ENCODE data around the gene RAI2.

DNA sequence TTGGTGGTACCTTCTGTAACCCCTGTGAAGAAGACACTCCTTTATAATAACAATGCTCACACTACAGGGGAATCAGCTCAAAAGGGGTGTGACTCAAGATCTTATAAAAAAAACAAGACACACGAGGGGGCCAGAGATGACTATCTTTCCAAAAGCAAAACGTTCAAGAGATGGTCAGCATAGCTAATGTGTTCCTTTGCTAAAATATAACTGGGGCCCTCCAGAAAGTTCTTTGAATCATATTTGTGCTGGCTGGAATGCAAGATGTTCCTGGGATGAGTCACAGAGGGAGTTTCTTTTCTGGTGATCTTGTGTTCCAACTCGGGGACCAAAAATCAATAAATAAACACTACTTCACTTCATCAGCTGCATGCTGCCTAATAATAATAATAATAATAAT lies 46.5 kb downstream of the RAI2 start:
- TF ChIP-seq EZH2 (IDR thresholded peaks at IDR 0.05; ENCODE audit: borderline replicate concordance) (no peak), EZH2phosphoT487 (IDR thresholded peaks at IDR 0.05; ENCODE audit: low read depth, severe bottlenecking, unreplicated experiment) (no peak)
- TF ChIP-seq, protein P1, sequence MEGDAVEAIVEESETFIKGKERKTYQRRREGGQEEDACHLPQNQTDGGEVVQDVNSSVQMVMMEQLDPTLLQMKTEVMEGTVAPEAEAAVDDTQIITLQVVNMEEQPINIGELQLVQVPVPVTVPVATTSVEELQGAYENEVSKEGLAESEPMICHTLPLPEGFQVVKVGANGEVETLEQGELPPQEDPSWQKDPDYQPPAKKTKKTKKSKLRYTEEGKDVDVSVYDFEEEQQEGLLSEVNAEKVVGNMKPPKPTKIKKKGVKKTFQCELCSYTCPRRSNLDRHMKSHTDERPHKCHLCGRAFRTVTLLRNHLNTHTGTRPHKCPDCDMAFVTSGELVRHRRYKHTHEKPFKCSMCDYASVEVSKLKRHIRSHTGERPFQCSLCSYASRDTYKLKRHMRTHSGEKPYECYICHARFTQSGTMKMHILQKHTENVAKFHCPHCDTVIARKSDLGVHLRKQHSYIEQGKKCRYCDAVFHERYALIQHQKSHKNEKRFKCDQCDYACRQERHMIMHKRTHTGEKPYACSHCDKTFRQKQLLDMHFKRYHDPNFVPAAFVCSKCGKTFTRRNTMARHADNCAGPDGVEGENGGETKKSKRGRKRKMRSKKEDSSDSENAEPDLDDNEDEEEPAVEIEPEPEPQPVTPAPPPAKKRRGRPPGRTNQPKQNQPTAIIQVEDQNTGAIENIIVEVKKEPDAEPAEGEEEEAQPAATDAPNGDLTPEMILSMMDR (IDR thresholded peaks at IDR 0.05; ENCODE audit: poor library complexity): no peak

Measured in hepatocyte (in vitro differentiated cells).